Fibroblast of skin of right biceps (primary cell): ENCODE measurements around the gene RNF223.

Experiments used
- DNase-seq: peaks from one replicate; pipeline ENCODE4 v3.0.0-alpha.2; 2013

The RNF223 gene

DNA sequence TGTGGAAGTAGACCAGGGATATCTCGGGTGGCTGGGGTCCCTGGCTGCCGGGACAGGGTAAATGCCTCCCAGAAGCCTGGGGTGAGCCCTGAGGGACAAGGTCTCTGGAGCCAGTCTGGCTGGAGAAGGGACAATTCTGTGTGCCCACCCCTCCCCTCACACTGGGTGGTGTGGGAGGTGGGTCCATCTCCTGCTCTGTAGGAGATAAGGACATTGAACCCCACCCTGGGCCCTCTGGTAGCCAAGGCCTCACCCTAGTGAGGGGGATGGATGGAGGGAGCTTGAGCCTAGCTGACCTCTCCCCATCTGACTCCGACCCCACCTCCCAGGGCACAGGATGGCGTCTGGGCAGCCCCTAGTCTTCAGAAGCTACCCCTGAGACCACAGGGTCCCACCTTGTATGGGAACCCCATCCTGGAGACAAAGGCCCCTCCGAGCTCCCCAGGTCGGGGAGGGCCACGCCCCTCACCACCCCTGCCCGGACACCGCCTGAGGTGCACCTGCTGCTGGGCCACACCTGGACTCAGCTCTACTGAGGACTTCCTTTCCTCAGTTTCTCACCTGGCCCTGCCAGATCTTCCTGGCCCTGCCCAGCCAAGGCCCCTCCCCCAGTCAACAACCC is 49.8 kb downstream of the RNF223 start:
- DNase-seq, result no peak

DNA sequence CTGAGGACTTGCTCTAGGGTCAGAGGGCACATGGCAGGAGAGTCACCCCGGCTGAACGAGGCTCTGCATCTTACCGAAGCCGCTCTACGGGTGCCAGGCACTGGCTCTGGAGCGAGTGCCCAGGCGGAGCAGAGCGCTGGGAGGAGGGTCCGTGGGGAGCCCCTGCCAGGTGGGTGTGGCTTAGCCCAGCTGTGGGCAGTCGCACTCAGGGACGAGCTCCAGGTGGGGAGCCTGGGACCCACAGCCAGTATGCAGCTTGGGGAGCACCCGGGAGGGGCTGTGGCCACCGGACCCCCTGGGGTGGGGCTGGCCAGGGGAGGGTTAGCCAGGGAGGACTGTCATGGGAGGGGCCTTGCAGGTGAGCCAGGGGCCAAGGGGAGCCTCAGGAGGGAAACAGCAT is 50.4 kb downstream of the RNF223 start:
- DNase-seq, result no peak

DNA sequence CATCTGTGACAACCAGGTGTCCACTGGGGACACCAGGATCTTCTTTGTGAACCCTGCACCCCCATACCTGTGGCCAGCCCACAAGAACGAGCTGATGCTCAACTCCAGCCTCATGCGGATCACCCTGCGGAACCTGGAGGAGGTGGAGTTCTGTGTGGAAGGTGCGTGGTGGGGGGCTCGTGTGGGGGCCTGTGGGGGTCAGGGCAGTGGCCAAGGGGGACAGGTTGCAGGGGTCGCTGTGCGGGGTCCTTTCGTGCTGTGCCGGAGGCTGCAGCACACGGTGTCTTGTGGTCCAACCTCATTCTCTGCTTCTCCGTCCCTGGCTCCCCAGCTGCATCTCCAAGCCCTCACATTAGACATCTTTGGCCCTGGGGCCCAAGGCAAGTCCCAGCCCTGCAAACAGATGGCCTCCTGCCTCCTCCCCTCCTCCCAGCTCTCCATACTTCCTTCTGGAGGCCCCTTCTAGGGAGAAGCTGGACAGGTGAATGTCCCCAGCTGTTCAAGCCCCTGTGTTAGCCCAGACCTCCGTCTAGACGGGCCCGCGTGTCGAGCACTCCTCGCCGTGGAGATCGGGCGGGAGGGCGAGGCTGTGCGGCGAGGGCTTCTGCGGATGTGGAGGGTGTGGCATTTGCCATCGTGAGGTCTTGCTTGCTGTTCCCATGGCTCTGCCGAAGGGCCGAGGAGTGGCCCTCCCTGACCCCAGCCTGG is 51.6 kb downstream of the RNF223 start:
- no peak for DNase-seq

DNA sequence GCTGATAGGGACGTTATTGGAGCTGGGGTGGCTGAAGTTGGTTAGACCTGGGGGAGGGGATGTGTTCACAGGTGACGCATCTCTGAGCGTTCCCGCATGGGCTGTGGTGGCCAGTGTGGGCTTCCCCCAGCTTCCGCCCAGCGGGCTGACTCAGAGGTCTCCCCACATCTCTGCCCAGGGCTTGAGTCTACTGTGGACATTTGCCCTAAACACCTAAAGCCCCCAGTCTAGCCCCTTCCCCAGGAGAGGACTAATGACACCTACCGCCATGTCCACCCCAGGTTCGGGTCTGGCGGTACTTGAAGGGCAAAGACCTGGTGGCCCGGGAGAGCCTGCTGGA is 52.2 kb downstream of the RNF223 start:
- peak; percentile 36 for DNase-seq

GRCh38 chr1:1021010-1021919 is 52.8 kb downstream of the RNF223 start:
- peak; percentile 87 for DNase-seq
